Measurements from ENCODE around the gene EEPD1.

EEPD1 gene

GRCh38 chr7:36283181-36283580 is 130.1 kb downstream of the EEPD1 start:
- DNase-seq, result peak; percentile 25

- peak; percentile 86 for DNase-seq
Observed at GRCh38 chr7:36283711-36284130, 130.7 kb downstream of the EEPD1 start.

- no peak for DNase-seq
Observed at GRCh38 chr7:36284456-36285090, 131.5 kb downstream of the EEPD1 start.

GRCh38 chr7:36285276-36285675 is 132.2 kb downstream of the EEPD1 start:
- DNase-seq, result no peak

GRCh38 chr7:36286226-36286625 is 133.2 kb downstream of the EEPD1 start:
- DNase-seq, result peak; percentile 79

- DNase-seq, result no peak
Observed at GRCh38 chr7:36286688-36287087, 133.6 kb downstream of the EEPD1 start.

GRCh38 chr7:36287371-36288241 is 134.6 kb downstream of the EEPD1 start:
- peak; percentile 59 for DNase-seq

- no peak for DNase-seq
Observed at GRCh38 chr7:36288501-36288900, 135.4 kb downstream of the EEPD1 start.

- no peak for DNase-seq
Observed at GRCh38 chr7:36289833-36290661, 137.0 kb downstream of the EEPD1 start.

GRCh38 chr7:36291387-36292316 is 138.6 kb downstream of the EEPD1 start:
- peak; percentile 70 for DNase-seq

- DNase-seq, result no peak
Observed at GRCh38 chr7:36295090-36295489, 142.0 kb downstream of the EEPD1 start.

- DNase-seq, result no peak
Observed at GRCh38 chr7:36296284-36296683, 143.2 kb downstream of the EEPD1 start.

GRCh38 chr7:36297364-36298009 is 144.4 kb downstream of the EEPD1 start:
- DNase-seq, result no peak

- DNase-seq, result no peak
Observed at GRCh38 chr7:36298106-36298505, 145.1 kb downstream of the EEPD1 start.

GRCh38 chr7:36299223-36299774 is 146.2 kb downstream of the EEPD1 start:
- DNase-seq, result no peak

GRCh38 chr7:36299823-36300341 is 146.8 kb downstream of the EEPD1 start:
- no peak for DNase-seq

GRCh38 chr7:36300696-36301350 is 147.8 kb downstream of the EEPD1 start:
- DNase-seq, result no peak

GRCh38 chr7:36301914-36302771 is 149.1 kb downstream of the EEPD1 start:
- DNase-seq, result no peak

Measured in CD4-positive, alpha-beta T cell treated with Interleukin-15 for 1 hour (primary cell).